HG02885 (cell line): Measurements from ENCODE around the gene KIAA1958.
"Not testable (repeated sequence)": the region's sequence is repeated elsewhere in the genome, so short reads cannot be mapped to it uniquely, and the experiment has no call there.

Experiments
- ATAC-seq: cut with Tn5 transposase; IDR thresholded peaks from one replicate; pipeline ENCODE4 v1.9.1; 2021; ENCODE audit warnings: mild to moderate bottlenecking; ENCODE audit not compliant: unreplicated experiment, poor library complexity

KIAA1958 gene

GRCh38 chr9:112631313-112632070 lies 144.9 kb downstream of the KIAA1958 start:
- ATAC-seq: no peak

DNA sequence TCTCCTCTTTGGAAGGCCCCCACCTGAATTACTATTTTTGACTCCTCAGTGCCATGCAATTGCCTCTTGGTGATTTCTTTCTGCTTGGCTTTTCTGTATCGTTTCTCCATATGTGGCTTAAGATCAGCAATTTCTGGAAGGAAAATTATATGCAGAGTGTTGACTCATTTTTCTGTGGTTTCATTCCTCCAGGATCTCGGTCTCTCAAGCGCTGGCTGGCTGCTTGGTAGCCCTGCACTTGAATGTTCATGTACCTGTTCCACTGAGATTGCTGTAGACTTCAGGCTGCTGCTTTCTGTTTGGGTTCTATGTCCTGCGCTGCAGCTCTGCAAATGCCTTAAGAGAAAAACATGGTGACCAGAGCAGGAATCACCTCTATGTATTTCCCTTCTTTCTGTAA lies 153.7 kb downstream of the KIAA1958 start:
- ATAC-seq: no peak

DNA sequence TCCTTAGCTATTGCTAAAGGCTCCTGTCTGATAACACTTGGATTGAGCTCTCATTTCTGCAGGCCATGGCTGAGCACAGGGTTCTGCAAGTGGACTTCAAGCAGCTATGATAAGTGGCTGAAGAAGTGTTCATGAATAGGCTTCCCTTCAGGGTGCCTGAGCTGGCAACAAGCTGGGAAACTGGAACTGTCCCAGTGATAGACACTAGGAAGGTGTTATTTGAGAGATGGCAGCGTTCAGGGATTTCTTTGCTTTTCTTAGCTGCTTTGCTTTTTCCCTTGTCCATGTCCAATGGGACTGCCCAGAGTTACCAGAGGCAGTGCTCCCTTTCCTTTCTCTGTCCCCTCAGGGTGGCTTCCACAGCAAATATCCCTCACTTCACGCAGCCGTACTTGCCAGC lies 155.5 kb downstream of the KIAA1958 start:
- no peak for ATAC-seq

DNA sequence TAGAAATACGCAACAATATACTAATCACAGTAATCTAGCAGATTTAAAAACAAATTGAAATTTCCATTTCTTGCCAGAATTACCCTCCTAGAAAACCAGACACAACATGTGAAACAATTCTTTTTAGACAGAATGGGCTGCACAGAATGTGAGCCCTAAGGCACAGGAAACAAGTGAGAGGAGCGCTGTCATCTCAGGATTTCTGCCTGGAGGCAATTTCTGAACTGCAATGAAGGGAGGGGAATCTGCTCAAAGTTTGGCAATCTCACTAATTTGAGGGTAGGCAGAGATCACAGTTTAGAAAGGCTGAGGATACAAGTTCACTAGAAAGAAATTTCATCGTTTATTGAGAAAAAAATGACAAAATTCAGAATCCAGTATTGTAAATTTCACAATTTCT lies 161.0 kb downstream of the KIAA1958 start:
- no peak for ATAC-seq

GRCh38 chr9:112648624-112649023 lies 162.0 kb downstream of the KIAA1958 start:
- ATAC-seq: no peak

DNA sequence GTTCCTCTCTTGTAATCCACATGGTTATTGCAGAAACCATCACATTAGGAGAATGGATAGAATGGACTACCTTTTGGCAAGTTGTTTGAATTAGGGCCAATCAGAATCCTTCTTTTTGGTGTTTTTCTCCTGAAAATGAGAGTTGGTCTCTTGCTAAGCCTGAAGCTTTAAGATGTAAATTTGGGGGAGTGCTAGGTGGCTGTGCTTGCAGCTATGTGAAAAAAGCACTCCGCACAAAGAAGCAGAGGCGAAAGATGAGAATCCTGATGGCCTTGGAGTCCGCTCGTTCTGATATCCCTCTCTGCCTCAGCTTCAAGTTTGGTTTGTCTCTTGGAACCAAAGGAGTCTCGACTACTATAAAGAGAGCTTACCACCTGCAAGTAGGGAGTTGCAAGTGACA lies 167.7 kb downstream of the KIAA1958 start:
- no peak for ATAC-seq

- ATAC-seq: no peak
Measured at GRCh38 chr9:112655668-112656067, 169.0 kb downstream of the KIAA1958 start.

DNA sequence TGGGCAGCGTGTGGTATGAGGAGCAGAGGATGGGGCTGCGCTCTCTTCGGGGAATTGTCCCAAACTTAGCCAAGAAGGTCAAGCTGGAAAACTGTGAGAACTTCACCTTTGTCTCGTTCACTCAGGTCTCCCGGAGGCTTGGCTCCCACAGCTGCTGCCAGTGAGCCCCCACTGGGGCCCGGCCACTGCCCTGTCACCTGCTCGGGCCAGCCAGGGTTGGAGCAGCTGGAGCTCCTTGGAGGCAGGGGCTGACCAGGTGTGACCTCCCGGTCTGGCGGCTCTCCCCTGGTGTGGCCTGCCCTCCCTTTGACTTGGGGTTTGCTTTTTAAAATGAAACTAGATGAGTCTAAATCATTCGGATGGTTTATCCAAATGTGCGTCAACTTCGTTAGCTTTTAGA lies 173.3 kb downstream of the KIAA1958 start:
- ATAC-seq: no peak

GRCh38 chr9:112663681-112664080 lies 177.1 kb downstream of the KIAA1958 start:
- no peak for ATAC-seq

DNA sequence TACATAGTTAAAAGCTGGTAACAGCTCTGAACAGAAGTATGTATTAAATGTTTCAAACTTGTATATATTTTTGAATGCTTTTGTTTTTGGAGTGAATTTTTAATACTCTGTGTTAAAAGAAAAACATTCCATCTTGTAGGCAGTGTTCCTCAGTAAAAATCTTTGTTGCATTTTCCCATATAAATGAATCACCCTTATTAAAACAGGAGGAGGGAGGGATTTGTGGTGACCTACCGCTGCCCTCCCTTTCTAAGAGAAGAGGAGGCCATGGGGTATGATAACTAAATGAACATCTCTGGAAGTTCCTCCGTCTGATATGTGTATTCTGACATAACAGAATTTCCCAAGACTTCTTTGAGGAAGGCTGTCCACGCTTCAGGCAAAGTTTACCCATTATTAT lies 177.9 kb downstream of the KIAA1958 start:
- no peak for ATAC-seq

DNA sequence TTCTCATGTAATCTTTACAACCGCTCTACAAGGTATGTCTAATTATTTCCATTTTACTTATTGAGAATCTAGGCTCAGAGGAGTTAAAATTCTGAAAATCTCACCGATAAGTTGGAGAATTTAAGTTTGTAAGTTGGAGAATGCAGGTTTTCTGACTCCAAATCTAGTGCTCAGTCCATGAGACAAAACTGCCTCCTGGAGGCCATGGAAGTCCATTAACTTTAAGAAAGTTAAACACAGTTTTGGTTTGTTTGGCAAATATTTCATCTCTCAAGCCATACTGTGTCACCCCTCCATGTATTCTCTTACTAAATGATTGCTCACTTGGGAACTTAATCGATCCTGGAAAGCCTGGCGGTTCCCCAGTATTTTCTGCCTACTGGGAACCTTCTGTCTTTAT lies 178.7 kb downstream of the KIAA1958 start:
- ATAC-seq: no peak

- ATAC-seq: no peak
Measured at GRCh38 chr9:112669326-112669725, 182.7 kb downstream of the KIAA1958 start.

- ATAC-seq: no peak
Measured at GRCh38 chr9:112670991-112671625, 184.5 kb downstream of the KIAA1958 start.

DNA sequence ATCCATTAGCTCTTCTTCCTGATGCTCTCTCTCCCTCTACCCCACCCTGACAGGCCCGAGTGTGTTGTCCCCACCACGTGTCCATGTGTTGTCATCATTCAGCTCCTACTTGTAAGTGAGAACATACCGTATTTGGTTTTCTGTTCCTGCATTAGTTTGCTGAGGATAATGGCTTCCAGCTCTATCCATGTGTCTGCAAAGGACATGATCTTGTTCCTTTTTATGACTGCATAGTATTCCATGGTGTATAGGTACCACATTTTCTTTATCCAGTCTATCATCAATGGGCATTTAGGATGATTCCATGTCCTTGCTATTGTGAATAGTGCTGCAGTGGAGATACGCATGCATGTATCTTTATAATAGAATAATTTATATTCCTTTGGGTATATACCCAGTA lies 186.6 kb downstream of the KIAA1958 start:
- not testable (repeated sequence) for ATAC-seq

DNA sequence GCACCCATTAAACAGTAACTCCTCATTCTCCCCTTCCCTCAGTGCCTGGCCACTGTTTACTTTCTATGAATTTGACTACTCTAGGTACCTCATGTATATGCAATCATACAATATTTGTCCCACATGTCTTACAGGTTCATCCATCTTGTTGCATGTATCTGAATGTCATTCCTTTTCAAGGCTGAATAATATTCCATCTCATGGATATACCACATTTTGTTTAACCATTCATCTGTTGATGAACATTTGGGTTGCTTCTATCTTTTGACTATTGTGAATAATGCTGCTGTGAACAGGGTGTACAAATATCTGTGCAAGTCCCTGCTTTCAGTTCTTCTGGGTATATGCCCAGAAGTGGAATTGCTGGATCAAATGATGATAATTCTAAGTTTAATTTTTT lies 190.4 kb downstream of the KIAA1958 start:
- ATAC-seq: no peak

DNA sequence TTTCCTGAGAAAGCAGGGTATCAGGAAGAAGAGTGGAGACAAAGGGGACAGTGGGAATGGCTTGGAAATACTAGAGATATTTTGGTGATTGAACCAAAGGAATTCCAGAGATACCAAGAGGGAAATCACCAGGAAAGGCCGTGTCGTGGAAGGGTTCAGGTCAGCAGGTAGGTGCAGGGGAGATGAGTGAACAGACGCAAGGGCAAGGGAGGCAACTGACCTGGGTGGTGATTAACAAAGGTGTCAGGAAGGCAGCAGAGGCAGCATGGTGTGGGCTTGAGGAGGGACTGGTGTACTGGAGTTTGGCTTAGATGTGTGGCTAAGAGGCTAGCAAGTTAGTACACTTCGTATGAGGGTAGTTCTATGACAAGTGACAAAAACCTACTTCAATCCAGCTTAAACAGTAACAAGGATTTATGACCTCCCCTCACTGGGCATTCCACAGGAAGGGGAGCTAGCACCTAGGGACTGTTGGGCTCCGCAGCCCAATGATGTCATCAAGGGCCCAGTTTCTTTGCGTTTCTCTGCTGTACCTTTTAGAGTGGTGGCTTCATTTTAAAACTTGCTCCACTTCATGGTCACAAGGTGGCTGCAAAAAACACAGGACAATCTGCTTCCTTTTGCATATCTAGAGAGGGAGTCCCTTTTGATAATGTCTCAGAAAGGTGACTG lies 194.2 kb downstream of the KIAA1958 start:
- no peak for ATAC-seq

GRCh38 chr9:112689161-112689740 lies 202.6 kb downstream of the KIAA1958 start:
- ATAC-seq: no peak

DNA sequence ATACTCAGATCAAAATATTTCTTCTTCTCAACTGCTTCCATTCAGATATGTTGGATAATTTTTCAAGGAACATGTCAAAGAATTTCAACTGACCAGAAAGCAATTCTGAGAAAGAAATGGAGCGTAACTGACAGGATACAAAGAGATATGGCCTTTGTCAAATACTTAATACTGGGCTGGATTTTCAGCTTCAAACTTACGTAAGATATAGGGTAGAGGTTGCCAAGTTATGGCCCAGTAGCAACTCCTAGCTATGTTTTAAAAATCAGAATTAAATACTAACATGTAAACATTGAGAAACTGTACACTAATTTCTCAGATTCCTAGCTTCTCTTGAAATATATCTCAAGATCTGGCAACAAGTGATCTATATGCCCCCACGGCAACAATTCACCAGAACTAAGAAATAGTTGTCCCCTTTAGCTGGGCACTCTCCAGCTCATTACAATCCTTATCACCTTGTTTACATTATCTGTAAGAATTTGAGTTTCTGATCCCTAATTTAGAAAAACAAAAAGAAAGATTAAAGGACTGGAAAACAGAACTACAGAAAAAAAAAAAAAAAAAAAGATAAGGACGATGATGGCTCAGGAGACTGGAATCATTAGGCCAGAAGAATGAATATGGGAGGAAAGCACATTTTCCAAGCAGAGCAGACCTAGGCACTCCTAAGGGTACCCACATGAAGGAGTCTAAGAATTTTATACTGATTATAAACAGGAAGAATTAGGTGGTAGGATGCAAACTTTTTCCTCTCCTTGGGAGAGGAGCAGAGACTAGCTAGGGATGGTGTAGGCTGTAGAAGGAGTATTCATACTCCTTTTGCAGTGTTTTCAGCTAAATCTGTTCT lies 208.3 kb downstream of the KIAA1958 start:
- no peak for ATAC-seq

DNA sequence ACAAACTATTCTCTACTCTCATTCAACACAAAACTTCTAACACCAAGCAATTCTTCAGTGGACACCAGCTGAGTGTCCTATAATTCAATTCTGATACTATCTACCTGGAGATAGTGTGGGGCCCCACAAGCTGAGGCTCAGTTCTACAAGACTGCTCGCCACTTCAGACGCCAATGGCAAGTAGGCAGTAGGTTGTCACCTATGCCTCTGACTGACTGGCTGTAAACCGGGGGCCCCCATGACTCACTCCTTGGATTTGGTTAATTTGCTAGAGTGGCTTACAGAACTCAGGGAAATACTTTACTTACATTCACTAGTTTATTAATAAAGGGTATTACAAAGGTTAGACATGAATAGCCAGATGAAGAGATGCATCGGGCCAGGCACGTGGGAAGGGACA lies 209.8 kb downstream of the KIAA1958 start:
- ATAC-seq: no peak

DNA sequence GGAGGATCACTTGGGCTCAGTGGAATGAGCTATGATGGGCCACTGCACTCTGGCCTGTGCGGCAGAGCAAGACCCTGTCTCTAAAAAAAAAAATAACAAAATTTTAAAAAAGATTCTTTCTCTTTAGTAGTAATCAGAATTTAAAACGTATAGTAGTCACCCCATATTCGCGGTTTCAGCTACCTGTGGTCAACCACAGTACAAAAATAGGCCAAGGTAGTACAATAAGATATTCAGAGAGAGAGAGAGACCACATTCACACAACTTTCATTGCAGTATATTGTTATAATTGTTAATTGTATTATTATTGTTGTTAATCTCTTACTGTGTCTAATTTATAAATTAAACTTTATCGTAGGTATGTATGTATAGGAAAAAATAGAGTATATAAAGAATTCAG lies 212.6 kb downstream of the KIAA1958 start:
- ATAC-seq: peak; percentile 84
